Karpas-422 (cell line): Measurements from ENCODE around the gene KLK11. TPM values are rescaled to one million over a fixed set of nuclear protein-coding genes. Genes with fewer than 3 reads are reported as not detected.

ENCODE experiments used
- DNase-seq: peaks from one replicate; pipeline ENCODE4 v3.0.0-alpha.2; 2015
- H2AFZ ChIP-seq: fragments of 200-600 bp; sonication (generic); 2 replicates; pipeline ENCODE4 v1.6.1; 2014; ENCODE audit warnings: antibody characterized with exemption, low read length, mixed read lengths
- H3K27ac ChIP-seq: fragments of 200-600 bp; sonication (generic); 2 replicates; pipeline ENCODE4 v1.5.1; 2014; ENCODE audit warnings: mild to moderate bottlenecking, low read length, moderate library complexity
- H3K27me3 ChIP-seq: fragments of 200-600 bp; sonication (generic); 2 replicates; pipeline ENCODE4 v1.6.1; 2014; ENCODE audit warnings: low read length, mixed read lengths
- H3K36me3 ChIP-seq: fragments of 200-600 bp; sonication (generic); 2 replicates; pipeline ENCODE4 v1.6.1; 2014; ENCODE audit warnings: low read length, mixed read lengths; ENCODE audit not compliant: insufficient read depth
- H3K4me1 ChIP-seq: fragments of 200-600 bp; sonication (generic); 2 replicates; pipeline ENCODE4 v1.6.1; 2014; ENCODE audit warnings: mild to moderate bottlenecking, low read length, mixed read lengths
- H3K4me2 ChIP-seq: fragments of 200-600 bp; sonication (generic); 2 replicates; pipeline ENCODE4 v1.6.1; 2014; ENCODE audit warnings: low read length, low read depth, mild to moderate bottlenecking; ENCODE audit not compliant: poor library complexity, severe bottlenecking
- H3K4me3 ChIP-seq: fragments of 200-600 bp; sonication (generic); 2 replicates; pipeline ENCODE4 v1.5.1; 2014; ENCODE audit warnings: mild to moderate bottlenecking, antibody characterized with exemption, low read length, mixed read lengths
- H3K79me2 ChIP-seq: fragments of 200-600 bp; sonication (generic); 2 replicates; pipeline ENCODE4 v1.6.1; 2014; ENCODE audit warnings: mild to moderate bottlenecking, low read length, mixed read lengths
- H3K9ac ChIP-seq: fragments of 200-600 bp; sonication (generic); 2 replicates; pipeline ENCODE4 v1.6.0; 2014; ENCODE audit warnings: low read length
- H3K9me2 ChIP-seq: fragments of 200-600 bp; sonication (generic), shearing (Covaris generic); replicated peaks from 2 replicates; pipeline ENCODE4 v1.6.0; 2014; ENCODE audit warnings: mild to moderate bottlenecking, low read length, moderate library complexity; ENCODE audit not compliant: insufficient read depth
- H3K9me3 ChIP-seq: fragments of 300-700, 200-600 bp; sonication (generic); 2 replicates; pipeline ENCODE4 v1.6.1; 2014; ENCODE audit warnings: low read length, mixed read lengths
- H4K20me1 ChIP-seq: fragments of 200-600 bp; sonication (generic); 2 replicates; pipeline ENCODE4 v1.6.1; 2014; ENCODE audit warnings: mild to moderate bottlenecking, antibody characterized with exemption, low read length, low read depth; ENCODE audit not compliant: insufficient read depth
- total RNA-seq: library from RNA; depleted of rRNA; stranded (reverse); fragments of >200 nt; shearing (Covaris generic); gene quantifications from 2 replicates; pipeline ENCODE4 v1.2.3, GENCODE V29; 2014; ENCODE audit warnings: low replicate concordance; rRNA removed

The KLK11 gene
- not detected in 2 replicates for total RNA-seq

GRCh38 chr19:51026554-51026831, at the start of gene KLK11:
TSS of gene KLK11 (minus strand) at chr19:51026616. CDS start at chr19:51025631, 985 bp downstream.
- no peak within 1 kb of the TSS for H3K4me2 ChIP-seq
- H3K4me1 ChIP-seq, result no peaks in the 10 kb centered on the region
- no peaks in the 10 kb centered on the region for H3K9me3 ChIP-seq
- H3K27me3 ChIP-seq, result no peaks in the 10 kb centered on the region
- no peaks in the 10 kb centered on the region for H4K20me1 ChIP-seq
- no peak within 1 kb of the TSS for H2AFZ ChIP-seq
- no peak for DNase-seq
- no peaks in the 10 kb centered on the region for H3K79me2 ChIP-seq
- no peak within 1 kb of the TSS for H3K27ac ChIP-seq
- no peaks in the 10 kb centered on the region for H3K36me3 ChIP-seq
- H3K9me2 ChIP-seq, result no peaks in the 10 kb centered on the region
- no peak within 1 kb of the TSS for H3K4me3 ChIP-seq
- H3K9ac ChIP-seq, result no peak within 1 kb of the TSS

- H3K4me1 ChIP-seq, result no peaks in the 10 kb centered on the region
- peaks cover 4% of the 10 kb centered on the region; the same call in 1 of the 2 replicates for H3K27me3 ChIP-seq
- DNase-seq, result no peak
- H3K79me2 ChIP-seq, result no peaks in the 10 kb centered on the region
- H3K4me3 ChIP-seq, result no peak overlapping the region
- H3K4me2 ChIP-seq, result no peak overlapping the region
- H3K27ac ChIP-seq, result no peak overlapping the region
- H3K9me3 ChIP-seq, result 0 out of 2 replicates have a peak, but pooled peaks cover 5% of the 10 kb centered on the region
- H2AFZ ChIP-seq, result no peak overlapping the region
- no peaks in the 10 kb centered on the region for H4K20me1 ChIP-seq
- no peak overlapping the region for H3K9ac ChIP-seq
- H3K9me2 ChIP-seq, result no peaks in the 10 kb centered on the region
- no peaks in the 10 kb centered on the region for H3K36me3 ChIP-seq
Observed at GRCh38 chr19:51075998-51076397, 49.6 kb upstream of the KLK11 start.

GRCh38 chr19:51071095-51071405, 44.6 kb upstream of the KLK11 start:
- Histone ChIP-seq H3K4me3 (no peak overlapping the region), H3K9me3 (0 out of 2 replicates have a peak, but pooled peaks cover 5% of the 10 kb centered on the region), H3K9me2 (no peaks in the 10 kb centered on the region), H3K36me3 (no peaks in the 10 kb centered on the region), H4K20me1 (no peaks in the 10 kb centered on the region), H3K9ac (no peak overlapping the region), H3K79me2 (no peaks in the 10 kb centered on the region), H2AFZ (no peak overlapping the region), H3K27ac (no peak overlapping the region), H3K4me1 (no peaks in the 10 kb centered on the region), H3K4me2 (no peak overlapping the region), H3K27me3 (peaks cover 4% of the 10 kb centered on the region; the same call in 1 of the 2 replicates)
- DNase-seq, result no peak

- Histone ChIP-seq H3K4me2 (no peak overlapping the region), H3K27me3 (peaks cover 4% of the 10 kb centered on the region; the same call in 1 of the 2 replicates), H3K9ac (no peak overlapping the region), H3K4me1 (no peaks in the 10 kb centered on the region), H3K79me2 (no peaks in the 10 kb centered on the region), H3K4me3 (no peak overlapping the region), H4K20me1 (no peaks in the 10 kb centered on the region), H3K9me3 (0 out of 2 replicates have a peak, but pooled peaks cover 5% of the 10 kb centered on the region), H3K27ac (no peak overlapping the region), H3K36me3 (no peaks in the 10 kb centered on the region), H2AFZ (no peak overlapping the region), H3K9me2 (no peaks in the 10 kb centered on the region)
- DNase-seq, result no peak
Observed at GRCh38 chr19:51070334-51071094, 44.1 kb upstream of the KLK11 start.

- DNase-seq, result no peak
- H3K36me3 ChIP-seq, result no peaks in the 10 kb centered on the region
- no peak overlapping the region for H3K4me2 ChIP-seq
- H3K27me3 ChIP-seq, result no peaks in the 10 kb centered on the region
- no peak overlapping the region for H3K9ac ChIP-seq
- no peak overlapping the region for H3K27ac ChIP-seq
- no peaks in the 10 kb centered on the region for H4K20me1 ChIP-seq
- no peaks in the 10 kb centered on the region for H3K9me3 ChIP-seq
- H3K4me1 ChIP-seq, result no peaks in the 10 kb centered on the region
- H2AFZ ChIP-seq, result no peak overlapping the region
- H3K4me3 ChIP-seq, result no peak overlapping the region
- H3K9me2 ChIP-seq, result 0 out of 2 replicates have a peak, but pooled peaks cover 4% of the 10 kb centered on the region
- no peaks in the 10 kb centered on the region for H3K79me2 ChIP-seq
Observed at GRCh38 chr19:51066393-51067186, 40.2 kb upstream of the KLK11 start.

GRCh38 chr19:51065221-51065960, 39.0 kb upstream of the KLK11 start:
- no peaks in the 10 kb centered on the region for H3K9me3 ChIP-seq
- H3K4me1 ChIP-seq, result no peaks in the 10 kb centered on the region
- DNase-seq, result no peak
- H3K4me3 ChIP-seq, result no peak overlapping the region
- H3K9me2 ChIP-seq, result 0 out of 2 replicates have a peak, but pooled peaks cover 6% of the 10 kb centered on the region
- no peak overlapping the region for H3K27ac ChIP-seq
- H3K27me3 ChIP-seq, result no peaks in the 10 kb centered on the region
- H3K79me2 ChIP-seq, result no peaks in the 10 kb centered on the region
- H3K9ac ChIP-seq, result no peak overlapping the region
- H3K4me2 ChIP-seq, result no peak overlapping the region
- no peak overlapping the region for H2AFZ ChIP-seq
- H3K36me3 ChIP-seq, result no peaks in the 10 kb centered on the region
- no peaks in the 10 kb centered on the region for H4K20me1 ChIP-seq

GRCh38 chr19:51064534-51065220, 38.3 kb upstream of the KLK11 start, which contains the start of gene KLK13:
TSS of gene KLK13 (minus strand) at chr19:51065092. CDS start at chr19:51065067, 25 bp downstream.
- H3K9ac ChIP-seq, result no peak within 1 kb of the TSS
- H2AFZ ChIP-seq, result no peak within 1 kb of the TSS
- H3K4me2 ChIP-seq, result no peak within 1 kb of the TSS

More at GRCh38 chr19:51064534-51065220, 38.3 kb upstream of the KLK11 start, which contains the start of gene KLK13:
- Histone ChIP-seq H3K4me3 (no peak within 1 kb of the TSS), H3K27ac (no peak within 1 kb of the TSS), H4K20me1 (no peaks in the 10 kb centered on the region), H3K36me3 (no peaks in the 10 kb centered on the region), H3K27me3 (no peaks in the 10 kb centered on the region), H3K9me2 (0 out of 2 replicates have a peak, but pooled peaks cover 6% of the 10 kb centered on the region), H3K4me1 (no peaks in the 10 kb centered on the region), H3K79me2 (no peaks in the 10 kb centered on the region), H3K9me3 (no peaks in the 10 kb centered on the region)
- DNase-seq, result no peak
